ENCODE measurements around the gene KLRF2.

DNA sequence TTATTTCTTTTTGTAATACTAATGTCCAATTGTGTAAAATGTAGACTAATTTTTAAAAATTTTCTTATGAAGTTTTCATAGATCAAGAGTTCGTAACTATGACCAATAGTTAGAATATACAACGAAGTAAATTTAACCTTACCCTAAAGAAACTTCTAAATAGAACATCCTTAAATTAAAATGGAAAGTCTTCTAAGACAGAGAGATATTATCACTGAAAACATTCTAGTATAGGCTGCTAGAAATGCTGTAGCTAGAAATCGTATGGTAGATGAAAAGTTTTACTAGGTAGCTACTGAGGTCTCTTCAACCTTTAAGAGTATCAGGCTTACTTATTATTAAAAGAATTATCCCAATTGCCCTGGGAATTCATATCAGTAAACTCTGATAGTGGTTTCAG, 50.0 kb downstream of the KLRF2 start:
- TF ChIP-seq, protein P1, sequence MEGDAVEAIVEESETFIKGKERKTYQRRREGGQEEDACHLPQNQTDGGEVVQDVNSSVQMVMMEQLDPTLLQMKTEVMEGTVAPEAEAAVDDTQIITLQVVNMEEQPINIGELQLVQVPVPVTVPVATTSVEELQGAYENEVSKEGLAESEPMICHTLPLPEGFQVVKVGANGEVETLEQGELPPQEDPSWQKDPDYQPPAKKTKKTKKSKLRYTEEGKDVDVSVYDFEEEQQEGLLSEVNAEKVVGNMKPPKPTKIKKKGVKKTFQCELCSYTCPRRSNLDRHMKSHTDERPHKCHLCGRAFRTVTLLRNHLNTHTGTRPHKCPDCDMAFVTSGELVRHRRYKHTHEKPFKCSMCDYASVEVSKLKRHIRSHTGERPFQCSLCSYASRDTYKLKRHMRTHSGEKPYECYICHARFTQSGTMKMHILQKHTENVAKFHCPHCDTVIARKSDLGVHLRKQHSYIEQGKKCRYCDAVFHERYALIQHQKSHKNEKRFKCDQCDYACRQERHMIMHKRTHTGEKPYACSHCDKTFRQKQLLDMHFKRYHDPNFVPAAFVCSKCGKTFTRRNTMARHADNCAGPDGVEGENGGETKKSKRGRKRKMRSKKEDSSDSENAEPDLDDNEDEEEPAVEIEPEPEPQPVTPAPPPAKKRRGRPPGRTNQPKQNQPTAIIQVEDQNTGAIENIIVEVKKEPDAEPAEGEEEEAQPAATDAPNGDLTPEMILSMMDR (conservative IDR thresholded peaks at IDR 0.05 in 1 of 2, IDR thresholded peaks at IDR 0.05 in 1 of 2; ENCODE audit: extremely low read depth in 1 of 2, insufficient read depth in 1 of 2, low read depth in 1 of 2, low read length in 2 of 2) = no peak
- TF ChIP-seq EZH2 (IDR thresholded peaks at IDR 0.05; ENCODE audit: borderline replicate concordance, low read length) = no peak
